ENCODE measurements around the gene MUC6. TPM values are rescaled to one million over a fixed set of nuclear protein-coding genes. Genes with fewer than 3 reads are reported as not detected.
A peak's percentile ranks its signal among the peaks of the same experiment; 100 is the strongest.

MUC6 gene
- total RNA-seq, 1 donor from 2014 or later: not detected

DNA sequence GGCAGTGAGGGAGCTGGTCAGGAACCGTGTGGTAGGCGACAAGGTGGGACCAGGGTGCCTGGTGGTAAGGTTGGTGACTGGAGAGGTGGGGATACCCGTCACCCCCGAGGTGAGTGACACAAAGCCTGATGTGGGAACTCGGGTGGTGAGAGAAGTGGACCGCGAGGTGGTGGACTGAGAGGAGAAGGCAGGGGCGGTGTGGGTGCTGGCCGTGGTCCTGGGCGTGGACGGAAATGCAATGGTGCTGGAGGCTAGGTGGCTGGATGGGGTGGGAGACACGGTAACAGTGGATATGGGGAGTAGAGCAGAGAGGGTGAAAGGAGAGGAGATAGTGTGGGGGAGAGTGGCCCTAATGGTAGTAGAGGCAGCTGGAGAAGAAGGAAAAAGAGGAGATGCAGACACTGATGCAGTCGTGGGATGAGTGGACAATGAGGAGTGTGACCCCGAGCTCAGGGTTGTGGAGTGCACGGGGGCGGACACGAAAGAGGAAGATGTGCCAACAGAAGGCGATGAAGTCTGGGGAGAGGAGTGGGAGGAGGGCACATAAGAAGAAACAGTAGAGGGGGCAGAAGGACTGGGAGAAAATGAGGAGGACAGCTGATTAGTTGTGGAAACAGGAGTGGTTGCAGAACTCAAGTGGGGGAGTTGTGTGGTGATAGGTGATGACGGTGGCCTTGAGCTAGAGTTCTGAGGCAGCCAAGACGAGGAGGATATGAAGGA, 20.5 kb downstream of the MUC6 start:
- ATAC-seq (ENCODE audit: poor library complexity): no peak
- intact Hi-C loops (cut with DNase I): no loop called here
- no peak for DNase-seq

GRCh38 chr11:1015064-1015463, 21.5 kb downstream of the MUC6 start:
- DNase-seq: no peak
- no peak for ATAC-seq (ENCODE audit: poor library complexity)
- intact Hi-C loops (cut with DNase I): no loop called here

GRCh38 chr11:1014276-1014675, 22.2 kb downstream of the MUC6 start:
- DNase-seq (no peak), ATAC-seq (ENCODE audit: poor library complexity) (no peak)
- intact Hi-C loops (cut with DNase I): no loop called here

GRCh38 chr11:1013631-1013935, 22.9 kb downstream of the MUC6 start:
- ATAC-seq (ENCODE audit: poor library complexity) (no peak), DNase-seq (no peak)
- intact Hi-C loops (cut with DNase I): no loop called here

GRCh38 chr11:1012740-1013630, 23.5 kb downstream of the MUC6 start:
- DNase-seq: no peak
- ATAC-seq (ENCODE audit: poor library complexity): no peak
- intact Hi-C loops (cut with DNase I): no loop called here

- ATAC-seq (ENCODE audit: poor library complexity) (no peak), DNase-seq (no peak)
- intact Hi-C loops (cut with DNase I): no loop called here
Measured at GRCh38 chr11:1012291-1012690, 24.2 kb downstream of the MUC6 start.

- DNase-seq (no peak), ATAC-seq (ENCODE audit: poor library complexity) (no peak)
- intact Hi-C loops (cut with DNase I): no loop called here
Measured at GRCh38 chr11:1011320-1011698, 25.2 kb downstream of the MUC6 start.

DNA sequence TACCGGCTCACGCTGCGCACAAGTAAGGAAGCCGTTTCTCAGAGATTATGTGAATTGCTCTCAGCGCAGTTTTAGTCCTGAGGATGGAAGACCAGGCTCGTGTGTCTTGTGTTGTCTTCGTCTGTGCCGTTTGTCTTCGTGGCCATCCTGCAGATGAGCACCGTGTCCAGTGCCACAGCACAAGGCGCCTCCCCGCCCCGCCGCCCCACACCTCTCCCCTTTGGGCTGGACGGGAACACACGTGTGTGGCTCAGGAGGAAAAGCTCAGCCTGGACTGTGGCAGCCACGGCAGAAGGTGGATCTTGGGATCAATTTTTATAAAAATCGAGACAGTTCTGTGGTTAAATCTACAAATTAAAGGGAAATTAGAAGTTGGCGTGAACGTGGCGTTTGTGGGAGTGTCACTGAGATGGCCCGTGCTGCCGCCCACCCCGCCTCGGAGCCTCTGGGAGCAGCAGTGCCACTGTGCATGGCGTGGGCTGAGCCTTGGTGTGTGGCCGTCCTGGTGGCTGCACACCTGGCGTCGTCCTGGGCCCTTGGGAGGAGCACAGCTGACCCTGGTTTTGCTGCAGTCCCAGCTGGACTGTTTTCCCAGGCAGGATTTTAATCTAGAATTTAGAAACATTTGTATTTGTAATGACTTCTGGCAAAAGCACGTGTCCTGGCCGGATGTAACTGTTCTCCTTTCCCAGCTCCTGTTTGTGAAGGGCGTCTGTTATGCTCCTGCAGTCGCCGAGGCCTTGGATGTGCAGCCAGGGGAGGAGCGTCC, 25.8 kb downstream of the MUC6 start:
- intact Hi-C loops (cut with DNase I): no loop called here
- DNase-seq: no peak
- ATAC-seq (ENCODE audit: poor library complexity): no peak

DNA sequence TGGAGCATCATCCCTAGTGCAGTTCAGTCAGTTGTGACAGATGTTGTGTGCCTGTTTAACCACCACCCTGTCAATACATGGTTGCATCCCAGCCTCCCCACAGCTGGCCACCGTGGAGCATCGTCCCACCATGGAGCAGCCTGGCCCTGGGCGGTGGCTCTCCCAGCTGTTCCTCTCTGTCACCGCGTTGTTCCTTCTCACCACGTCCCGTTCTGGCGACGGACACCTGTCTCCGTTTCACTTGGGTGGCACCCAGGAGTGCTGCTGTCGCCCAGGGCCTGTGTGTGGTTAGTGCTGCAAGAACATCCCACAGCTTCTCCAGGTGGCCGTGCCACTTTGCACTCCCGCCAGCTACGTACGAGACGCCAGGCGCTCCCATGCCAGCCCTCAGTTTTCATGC, 26.5 kb downstream of the MUC6 start:
- no peak for ATAC-seq (ENCODE audit: poor library complexity)
- DNase-seq: no peak

DNA sequence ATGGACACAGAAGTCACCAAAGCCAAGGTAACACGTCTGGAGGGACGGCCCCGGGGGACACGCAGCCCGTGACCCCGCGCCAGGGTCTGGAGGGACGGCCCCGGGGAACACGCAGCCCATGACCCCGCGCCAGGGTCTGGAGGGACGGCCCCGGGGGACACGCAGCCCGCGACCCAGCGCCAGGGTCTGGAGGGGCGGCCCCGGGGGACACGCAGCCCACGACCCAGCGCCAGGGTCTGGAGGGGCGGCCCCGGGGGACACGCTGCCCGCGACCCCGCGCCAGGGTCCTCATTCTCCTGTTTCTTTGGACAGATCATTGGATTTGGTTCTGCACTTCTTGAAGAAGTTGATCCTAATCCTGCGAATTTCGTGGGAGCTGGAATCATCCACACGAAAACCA, 27.1 kb downstream of the MUC6 start:
- no peak for ATAC-seq (ENCODE audit: poor library complexity)
- intact Hi-C loops (cut with DNase I): no loop called here
- DNase-seq: no peak

More for the DNA sequence above, 26.5 kb downstream of the MUC6 start:
- intact Hi-C loops (cut with DNase I): no loop called here

DNA sequence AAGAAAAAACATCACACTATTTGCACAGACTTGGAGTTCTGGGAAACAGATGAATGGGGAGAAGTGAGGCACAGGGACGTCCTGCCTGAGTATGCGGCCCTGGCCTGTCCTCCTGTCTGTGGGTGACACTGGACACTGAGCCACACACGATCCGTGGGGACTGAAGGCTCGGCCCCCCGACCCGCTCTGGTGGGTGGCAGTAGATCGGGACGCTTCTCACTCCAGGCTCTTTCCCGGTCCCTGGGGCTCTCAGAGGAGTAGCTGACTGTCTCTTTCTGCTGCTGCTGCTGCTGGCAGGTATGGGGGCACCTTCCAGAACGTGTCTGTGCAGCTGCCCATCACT, 27.7 kb downstream of the MUC6 start:
- intact Hi-C loops (cut with DNase I): no loop called here
- no peak for DNase-seq
- no peak for ATAC-seq (ENCODE audit: poor library complexity)

DNA sequence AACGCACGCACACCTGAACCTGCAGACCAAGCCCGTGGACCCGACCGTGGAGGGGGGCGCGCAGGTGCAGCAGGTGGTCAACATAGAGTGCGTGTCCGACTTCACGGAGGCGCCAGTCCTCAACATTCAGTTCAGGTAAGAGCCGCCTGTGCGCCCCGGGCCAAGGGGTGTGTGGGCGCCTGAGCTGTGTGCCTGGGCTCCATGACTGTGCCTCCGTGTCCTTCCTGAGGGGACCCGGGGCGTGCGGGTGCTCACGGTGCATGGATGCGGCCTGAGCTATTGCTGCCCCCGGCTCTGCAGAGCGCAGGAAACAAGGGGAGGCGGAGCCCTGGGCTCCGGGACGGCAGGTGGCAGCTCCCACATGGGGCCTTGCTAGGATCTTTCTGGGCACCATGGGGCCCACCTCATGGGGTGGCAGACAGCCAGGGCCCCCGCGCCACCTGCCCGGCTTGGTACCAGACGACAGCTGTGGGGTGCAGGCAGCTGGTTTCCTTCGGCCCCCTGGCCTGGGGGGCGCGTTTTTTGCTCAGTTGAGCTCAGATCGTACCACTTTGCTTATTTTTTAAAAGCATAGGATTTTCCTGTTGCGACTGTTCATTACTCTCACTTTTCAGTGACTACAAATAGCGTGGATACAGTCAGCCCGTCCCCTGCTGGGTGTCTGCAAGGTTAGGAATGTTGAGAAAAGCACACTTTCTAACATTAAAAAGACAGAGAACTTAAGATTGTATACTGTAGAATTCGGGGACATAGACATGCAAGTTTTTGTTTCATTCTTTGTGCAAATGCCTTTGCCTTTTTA, 28.3 kb downstream of the MUC6 start:
- DNase-seq (no peak), ATAC-seq (ENCODE audit: poor library complexity) (no peak)
- intact Hi-C loops (cut with DNase I): no loop called here

GRCh38 chr11:1007279-1007678, 29.2 kb downstream of the MUC6 start:
- ATAC-seq (ENCODE audit: poor library complexity) (no peak), DNase-seq (no peak)
- intact Hi-C loops (cut with DNase I): no loop called here

- intact Hi-C loops (cut with DNase I): no loop called here
- ATAC-seq (ENCODE audit: poor library complexity) (peak; percentile 74), DNase-seq (no peak)
Measured at GRCh38 chr11:1006762-1007161, 29.8 kb downstream of the MUC6 start.

DNA sequence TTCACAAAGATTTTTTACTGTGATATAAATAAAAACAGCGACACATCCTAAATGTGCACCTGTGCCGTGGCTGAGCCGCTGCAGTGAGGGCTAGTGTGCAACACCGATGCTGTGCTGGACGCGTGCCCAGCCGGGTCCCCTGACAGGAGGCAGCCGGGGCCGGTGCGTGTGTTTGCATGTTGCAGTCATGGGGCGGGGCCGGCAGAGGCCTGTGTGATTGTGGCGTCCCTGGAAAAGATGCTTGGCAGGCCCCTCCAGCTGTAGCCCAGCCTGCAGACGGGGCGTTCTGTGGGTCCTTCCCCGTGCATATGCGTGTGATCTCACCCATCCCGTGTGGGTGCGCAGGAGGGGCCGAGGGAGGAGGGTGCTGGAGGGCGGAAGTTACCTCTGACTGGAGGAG, 30.6 kb downstream of the MUC6 start:
- DNase-seq (peak; percentile 61), ATAC-seq (ENCODE audit: poor library complexity) (peak; percentile 34)
- intact Hi-C loops (cut with DNase I): no loop called here

GRCh38 chr11:1003159-1003558, 33.4 kb downstream of the MUC6 start:
- intact Hi-C loops (cut with DNase I): no loop called here
- ATAC-seq (ENCODE audit: poor library complexity): no peak
- no peak for DNase-seq

DNA sequence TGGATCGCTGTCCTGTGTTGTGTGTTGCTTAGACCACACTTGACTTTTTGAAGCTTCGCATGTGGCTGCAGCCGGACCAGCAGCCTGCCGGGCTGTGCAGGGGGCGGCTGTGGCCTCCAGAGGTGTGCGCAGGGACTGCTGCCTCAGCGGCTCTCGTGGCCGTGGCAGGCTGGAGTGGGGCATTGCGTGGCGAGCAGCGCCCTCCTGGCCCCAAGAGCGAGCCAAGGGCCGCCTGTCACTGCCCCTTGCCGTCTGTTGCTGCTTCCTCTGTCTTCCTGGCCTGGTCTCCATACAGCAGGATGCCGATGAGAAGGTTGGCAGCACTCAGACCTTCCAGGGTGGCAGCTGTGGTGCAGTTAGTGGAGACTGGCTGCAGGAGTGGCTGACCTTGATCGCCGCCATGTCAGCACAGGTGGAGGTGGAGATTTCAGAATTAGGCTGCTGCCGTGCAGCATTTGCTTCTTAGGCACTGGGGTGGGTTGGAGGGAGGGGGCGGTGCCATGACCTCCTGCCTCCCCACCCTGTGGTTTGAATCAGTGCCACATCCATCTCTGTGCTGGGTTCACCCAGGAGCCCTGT, 34.0 kb downstream of the MUC6 start:
- no peak for DNase-seq
- ATAC-seq (ENCODE audit: poor library complexity): no peak
- intact Hi-C loops (cut with DNase I): no loop called here

- intact Hi-C loops (cut with DNase I): no loop called here
- DNase-seq: no peak
- no peak for ATAC-seq (ENCODE audit: poor library complexity)
Measured at GRCh38 chr11:1001617-1002405, 34.7 kb downstream of the MUC6 start.
